DND-41 (cell line): Measurements from ENCODE around the gene C9orf85.

Experiments used
- ATAC-seq: fragments of 200-7000 bp; cut with Tn5 transposase; 3 replicates; pipeline ENCODE4 v1.9.1; 2021; ENCODE audit warnings: low read depth; ENCODE audit not compliant: insufficient read depth
- DNase-seq: peaks from one replicate; pipeline ENCODE4 v3.0.0-alpha.2; 2020
- H2AFZ ChIP-seq: 2 replicates; pipeline ENCODE4 v1.6.0; 2012; ENCODE audit warnings: low read depth, low read length
- H3K27ac ChIP-seq: 2 replicates; pipeline ENCODE4 v1.5.1; 2012; ENCODE audit warnings: low read length, inconsistent platforms
- H3K27me3 ChIP-seq: fragments of 200-600 bp; sonication (generic); 2 replicates; pipeline ENCODE4 v1.6.0; 2012; ENCODE audit warnings: low read length, mild to moderate bottlenecking, inconsistent platforms; ENCODE audit not compliant: insufficient read depth, poor library complexity
- H3K36me3 ChIP-seq: 2 replicates; pipeline ENCODE4 v1.5.1; 2012; ENCODE audit warnings: low read length, inconsistent platforms; ENCODE audit not compliant: insufficient read depth
- H3K4me1 ChIP-seq: 2 replicates; pipeline ENCODE4 v1.5.1; 2012; ENCODE audit warnings: mild to moderate bottlenecking, low read length; ENCODE audit not compliant: insufficient read depth
- H3K4me2 ChIP-seq: 2 replicates; pipeline ENCODE4 v1.6.0; 2012; ENCODE audit warnings: mild to moderate bottlenecking, moderate library complexity, low read length, inconsistent platforms; ENCODE audit not compliant: insufficient read depth
- H3K4me3 ChIP-seq, 2 experiments: fragments of 200-600 bp in 1 of 2; shearing (Covaris generic) in 1 of 2; 2 replicates each; pipeline ENCODE4 v1.5.1; 2012 to 2016; ENCODE audit warnings: inconsistent platforms in 2 of 2, low read length in 2 of 2, mild to moderate bottlenecking in 2 of 2, low read depth in 1 of 2, moderate library complexity in 1 of 2
- H3K79me2 ChIP-seq: 2 replicates; pipeline ENCODE4 v1.6.0; 2012; ENCODE audit warnings: low read length, inconsistent platforms; ENCODE audit not compliant: insufficient read depth
- H3K9ac ChIP-seq: 2 replicates; pipeline ENCODE4 v1.6.0; 2012; ENCODE audit warnings: low read depth, mild to moderate bottlenecking, inconsistent platforms, low read length, moderate library complexity
- H3K9me3 ChIP-seq: 2 replicates; pipeline ENCODE4 v1.5.1; 2012; ENCODE audit warnings: low read length, moderate library complexity, mild to moderate bottlenecking, inconsistent platforms; ENCODE audit not compliant: insufficient read depth, severe bottlenecking
- H4K20me1 ChIP-seq: 2 replicates; pipeline ENCODE4 v1.6.0; 2012; ENCODE audit warnings: low read length; ENCODE audit not compliant: insufficient read depth
- EZH2 ChIP-seq: IDR thresholded peaks from 3 replicates; pipeline ENCODE4 v1.6.1; 2012; ENCODE audit warnings: borderline replicate concordance, low read depth, mild to moderate bottlenecking, moderate library complexity, low read length, inconsistent platforms; ENCODE audit not compliant: severe bottlenecking
- TF ChIP-seq, protein P1 (sequence below): IDR thresholded peaks from 2 replicates; pipeline ENCODE4 v1.5.1; 2012; ENCODE audit warnings: borderline replicate concordance, low read length, moderate library complexity, mild to moderate bottlenecking; ENCODE audit not compliant: poor library complexity, severe bottlenecking; ENCODE audit errors: extremely low read depth

The C9orf85 gene

DNA sequence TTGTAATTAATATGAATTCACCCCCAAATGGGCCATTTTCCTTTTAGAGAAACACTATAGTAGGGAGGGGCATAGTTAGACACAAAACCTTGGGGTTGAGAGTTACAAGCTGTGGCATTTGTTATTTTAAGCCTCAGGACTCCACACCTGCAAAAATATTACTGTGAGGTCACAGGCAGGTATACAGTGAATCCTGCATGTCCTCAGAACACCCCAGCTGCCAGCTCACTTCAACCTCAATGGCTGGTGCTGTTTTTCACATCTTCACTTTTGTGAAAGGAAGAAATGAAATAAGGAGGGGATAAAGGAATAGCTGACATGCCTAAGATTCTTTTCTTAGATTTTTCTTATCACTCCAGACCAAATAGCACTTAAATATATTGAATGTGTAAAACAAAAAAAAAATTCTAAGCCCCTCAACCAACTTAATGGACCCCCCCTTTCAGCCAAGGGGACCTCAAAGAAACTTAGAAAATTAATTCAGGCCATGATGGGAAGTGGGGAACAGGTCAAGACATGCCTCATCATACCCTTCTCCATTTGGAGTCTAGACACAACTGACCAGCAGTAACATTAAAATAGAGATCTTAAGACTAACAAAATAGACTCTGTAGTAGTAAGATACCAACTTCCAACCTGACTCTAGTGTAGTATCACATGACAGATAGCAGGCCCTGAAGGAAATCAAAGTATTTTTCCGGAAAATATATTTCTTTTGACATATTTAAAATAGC, 9.2 kb downstream of the C9orf85 start:
- Histone ChIP-seq H2AFZ (no peak overlapping the region), H3K27me3 (no peaks in the 10 kb centered on the region), H3K79me2 (peaks cover 86% of the 10 kb centered on the region), H3K4me2 (no peak overlapping the region), H3K4me3 (no peak overlapping the region), H3K36me3 (no peaks in the 10 kb centered on the region; the same call in none of the 2 replicates), H3K27ac (no peak overlapping the region), H3K9me3 (no peaks in the 10 kb centered on the region), H3K9ac (no peak overlapping the region), H4K20me1 (peaks cover 12% of the 10 kb centered on the region; the same call in 1 of the 2 replicates), H3K4me1 (no peaks in the 10 kb centered on the region)
- DNase-seq (no peak), ATAC-seq (no peak)
- TF ChIP-seq, protein P1, sequence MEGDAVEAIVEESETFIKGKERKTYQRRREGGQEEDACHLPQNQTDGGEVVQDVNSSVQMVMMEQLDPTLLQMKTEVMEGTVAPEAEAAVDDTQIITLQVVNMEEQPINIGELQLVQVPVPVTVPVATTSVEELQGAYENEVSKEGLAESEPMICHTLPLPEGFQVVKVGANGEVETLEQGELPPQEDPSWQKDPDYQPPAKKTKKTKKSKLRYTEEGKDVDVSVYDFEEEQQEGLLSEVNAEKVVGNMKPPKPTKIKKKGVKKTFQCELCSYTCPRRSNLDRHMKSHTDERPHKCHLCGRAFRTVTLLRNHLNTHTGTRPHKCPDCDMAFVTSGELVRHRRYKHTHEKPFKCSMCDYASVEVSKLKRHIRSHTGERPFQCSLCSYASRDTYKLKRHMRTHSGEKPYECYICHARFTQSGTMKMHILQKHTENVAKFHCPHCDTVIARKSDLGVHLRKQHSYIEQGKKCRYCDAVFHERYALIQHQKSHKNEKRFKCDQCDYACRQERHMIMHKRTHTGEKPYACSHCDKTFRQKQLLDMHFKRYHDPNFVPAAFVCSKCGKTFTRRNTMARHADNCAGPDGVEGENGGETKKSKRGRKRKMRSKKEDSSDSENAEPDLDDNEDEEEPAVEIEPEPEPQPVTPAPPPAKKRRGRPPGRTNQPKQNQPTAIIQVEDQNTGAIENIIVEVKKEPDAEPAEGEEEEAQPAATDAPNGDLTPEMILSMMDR, result no peak
- TF ChIP-seq EZH2, result no peak

DNA sequence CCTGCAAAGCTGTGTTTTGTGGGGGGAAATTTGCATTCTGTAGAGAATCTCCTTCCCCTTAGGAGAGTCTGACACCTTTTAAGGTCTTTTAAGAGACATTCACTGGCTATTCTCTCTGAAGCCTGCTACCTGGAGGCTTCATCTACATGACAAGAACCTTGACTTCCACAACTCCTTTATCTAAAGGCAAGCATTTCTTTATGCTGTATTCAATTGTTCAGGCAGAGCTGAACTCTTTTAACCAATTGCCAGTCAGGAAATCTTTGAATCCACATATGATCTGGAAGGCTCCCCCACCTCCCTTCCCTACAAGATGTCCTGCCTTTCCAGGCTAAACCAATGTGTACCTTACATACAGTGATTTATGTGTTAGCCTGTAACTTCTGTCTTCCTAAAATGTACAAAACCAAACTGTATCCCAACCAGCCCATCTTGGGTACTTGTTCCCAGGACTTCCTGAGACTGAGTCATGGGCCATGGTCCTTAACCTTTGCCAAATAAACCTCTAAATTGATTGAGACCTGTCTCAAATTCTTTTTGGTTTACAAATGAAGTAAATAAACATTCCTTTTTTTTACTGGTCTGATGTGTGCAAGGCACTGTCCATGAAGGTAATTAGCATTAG, 9.9 kb downstream of the C9orf85 start:
- Histone ChIP-seq H3K27ac (no peak overlapping the region), H2AFZ (no peak overlapping the region), H3K36me3 (no peaks in the 10 kb centered on the region; the same call in none of the 2 replicates), H3K27me3 (no peaks in the 10 kb centered on the region), H3K9me3 (no peaks in the 10 kb centered on the region), H3K4me2 (no peak overlapping the region), H3K4me3 (no peak overlapping the region), H4K20me1 (peaks cover 12% of the 10 kb centered on the region; the same call in 1 of the 2 replicates), H3K4me1 (no peaks in the 10 kb centered on the region), H3K9ac (no peak overlapping the region), H3K79me2 (peaks cover 85% of the 10 kb centered on the region)
- ATAC-seq (no peak), DNase-seq (no peak)
- TF ChIP-seq, protein P1, result no peak
- no peak for TF ChIP-seq EZH2

DNA sequence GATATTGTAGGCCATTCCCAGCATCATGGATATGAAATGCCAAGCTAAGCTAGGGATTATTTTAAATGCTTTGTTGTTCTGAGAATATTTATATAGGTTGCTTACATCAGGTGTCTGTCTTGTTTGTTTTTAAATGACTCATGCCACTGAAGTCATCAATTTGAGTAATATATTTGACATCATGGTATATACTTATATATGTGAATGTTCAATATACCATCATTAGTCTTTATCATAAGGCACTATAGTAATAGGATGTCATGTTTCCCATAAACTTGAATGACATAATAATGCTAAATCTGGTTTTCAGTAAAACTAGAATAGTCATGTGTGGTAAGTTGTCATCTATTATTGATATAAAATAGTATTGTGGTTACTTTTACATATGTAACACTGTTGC, 13.1 kb downstream of the C9orf85 start:
- H3K27me3 ChIP-seq, result no peaks in the 10 kb centered on the region
- H2AFZ ChIP-seq, result no peak overlapping the region
- H3K4me2 ChIP-seq, result no peak overlapping the region
- TF ChIP-seq, protein P1, result no peak
- no peak for TF ChIP-seq EZH2
- no peaks in the 10 kb centered on the region; the same call in none of the 2 replicates for H3K36me3 ChIP-seq
- no peak for DNase-seq
- no peak for ATAC-seq
- H4K20me1 ChIP-seq, result peaks cover 7% of the 10 kb centered on the region; the same call in 1 of the 2 replicates
- no peaks in the 10 kb centered on the region for H3K9me3 ChIP-seq
- H3K79me2 ChIP-seq, result peaks cover 69% of the 10 kb centered on the region
- no peak overlapping the region for H3K27ac ChIP-seq
- H3K9ac ChIP-seq, result no peak overlapping the region
- H3K4me3 ChIP-seq, result no peak overlapping the region
- H3K4me1 ChIP-seq, result no peaks in the 10 kb centered on the region
